HL-60 (cell line): ENCODE results near the gene TYROBP.

Experiments used
- DNase-seq, 2 experiments: peaks; one replicate each; pipeline ENCODE4 v3.0.0-alpha.2; 2010 to 2020; ENCODE audit warnings: low read depth in 1 of 2, low spot score in 1 of 2
- H3K27ac ChIP-seq: fragments of 250-450 bp; sonication (Bioruptor Pico); replicated peaks from 2 replicates; pipeline ENCODE4 v1.5.1; 2020; ENCODE audit warnings: mild to moderate bottlenecking, moderate library complexity
- H3K27me3 ChIP-seq: fragments of 250-450 bp; sonication (Bioruptor Pico); 2 replicates; pipeline ENCODE4 v1.5.1; 2021; ENCODE audit warnings: mild to moderate bottlenecking, moderate library complexity; ENCODE audit not compliant: insufficient read depth, poor library complexity, severe bottlenecking
- H3K4me3 ChIP-seq: replicated peaks from 2 replicates; pipeline ENCODE4 v1.5.1; 2011; ENCODE audit warnings: mild to moderate bottlenecking, control low read depth, low read length; ENCODE audit not compliant: insufficient read depth
- CTCF ChIP-seq: IDR thresholded peaks from one replicate; pipeline ENCODE4 v1.5.1; 2011; ENCODE audit warnings: low read length, control low read depth, inconsistent platforms; ENCODE audit not compliant: insufficient read depth
- GABPA ChIP-seq: IDR thresholded peaks from 2 replicates; pipeline ENCODE4 v1.6.1; 2012; ENCODE audit warnings: low read depth
- POLR2AphosphoS5 ChIP-seq: IDR thresholded peaks from 2 replicates; pipeline ENCODE4 v1.6.1; 2012; ENCODE audit warnings: low read depth
- REST ChIP-seq: IDR thresholded peaks from 2 replicates; pipeline ENCODE4 v1.6.1; 2012; ENCODE audit warnings: low read depth; ENCODE audit not compliant: insufficient replicate concordance
- SPI1 ChIP-seq: IDR thresholded peaks from 2 replicates; pipeline ENCODE4 v1.6.1; 2012; ENCODE audit warnings: low read depth, mild to moderate bottlenecking, borderline replicate concordance

TYROBP gene

DNA sequence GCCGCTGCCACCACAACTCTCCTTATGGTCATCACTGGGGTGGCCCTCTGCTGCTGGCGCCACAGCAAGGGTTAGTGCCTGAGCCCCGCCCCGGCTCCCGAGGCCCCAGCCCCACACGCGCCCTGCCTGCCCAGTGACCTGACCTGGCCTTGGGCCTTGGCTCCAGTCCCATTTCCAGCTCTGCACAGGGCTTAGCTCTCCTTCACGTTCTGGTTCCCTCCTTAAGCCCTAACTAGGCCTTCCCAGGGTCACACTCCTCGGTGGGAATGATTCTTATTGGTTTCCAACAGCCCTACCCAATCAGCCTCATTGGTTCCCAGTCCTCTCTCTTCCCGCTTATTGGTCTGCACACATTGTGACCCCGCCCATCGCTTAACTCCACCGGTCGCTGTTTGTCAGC is 45.6 kb downstream of the TYROBP start:
- no peak for DNase-seq
- no peak for TF ChIP-seq SPI1
- TF ChIP-seq CTCF: no peak
- no peak for TF ChIP-seq GABPA
- no peak for TF ChIP-seq REST
- TF ChIP-seq POLR2AphosphoS5: no peak
- Histone ChIP-seq H3K4me3 (no peak overlapping the region), H3K27ac (no peak overlapping the region), H3K27me3 (peaks cover 40% of the 10 kb centered on the region)

DNA sequence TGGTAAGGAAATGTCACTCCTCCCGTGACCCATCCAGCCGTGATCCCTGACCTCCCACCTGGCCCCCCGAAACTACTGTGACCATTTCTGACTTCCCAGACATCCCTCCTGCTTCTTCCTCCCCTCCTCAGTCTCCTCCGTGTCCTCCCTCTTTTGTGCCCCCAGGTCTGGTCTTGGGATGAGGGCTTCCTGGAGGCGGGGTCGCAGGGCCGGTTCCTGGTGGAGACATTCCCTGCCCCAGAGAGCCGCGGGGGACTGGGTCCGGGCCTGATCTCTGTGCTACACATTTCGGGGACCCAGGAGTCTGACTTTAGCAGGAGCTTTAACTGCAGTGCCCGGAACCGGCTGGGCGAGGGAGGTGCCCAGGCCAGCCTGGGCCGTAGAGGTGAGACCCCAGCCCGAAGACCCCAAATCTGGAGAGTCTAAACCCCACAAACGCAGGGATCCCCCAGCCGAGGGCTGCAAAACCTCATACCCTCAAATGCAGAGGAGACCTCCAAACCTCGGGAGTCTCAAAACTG is 46.4 kb downstream of the TYROBP start:
- Histone ChIP-seq H3K27me3 (peaks cover 42% of the 10 kb centered on the region), H3K27ac (no peak overlapping the region), H3K4me3 (no peak overlapping the region)
- DNase-seq: no peak
- no peak for TF ChIP-seq SPI1
- no peak for TF ChIP-seq REST
- TF ChIP-seq GABPA: no peak
- TF ChIP-seq CTCF: no peak
- TF ChIP-seq POLR2AphosphoS5: no peak

GRCh38 chr19:35860818-35861639 is 47.1 kb downstream of the TYROBP start:
- TF ChIP-seq GABPA (no peak), SPI1 (no peak), POLR2AphosphoS5 (no peak), CTCF (no peak), REST (no peak)
- no peak overlapping the region for H3K27ac ChIP-seq
- peaks cover 44% of the 10 kb centered on the region for H3K27me3 ChIP-seq
- DNase-seq: no peak
- H3K4me3 ChIP-seq: no peak overlapping the region
